ENCODE measurements around the gene NAGA. TPM values are rescaled to one million over a fixed set of nuclear protein-coding genes. Genes with fewer than 3 reads are reported as not detected.

NAGA gene
- 16.6 and 38.0 TPM in 2 replicates for total RNA-seq (2011; cell fraction: chromatin; rRNA removed; ENCODE audit: low replicate concordance)
- 44.2 and 46.5 TPM in 2 replicates for total RNA-seq (2011; cell fraction: nucleolus; rRNA removed)
- 39.2 and 40.2 TPM in 2 replicates for total RNA-seq (2011; cell fraction: nucleoplasm; rRNA removed)
- 19.5 and 20.6 TPM in 2 replicates for total RNA-seq (2014; rRNA removed)
- 9.9 and 11.5 TPM in 2 replicates for total RNA-seq (2014; rRNA removed; fragmentation: Illumina TruSeq; extraction: Trizol)
- 15.9 and 16.1 TPM in 2 replicates for total RNA-seq (2015; rRNA removed; fragmentation: Illumina TruSeq; extraction: Trizol)
- 20.0 and 20.4 TPM in 2 replicates for total RNA-seq (2021)
- polyA plus RNA-seq (2011; rRNA removed) = 18.1 and 19.7 TPM in 2 replicates
- polyA plus RNA-seq (2011; cell fraction: cytosol; rRNA removed) = 21.2 and 43.7 TPM in 2 replicates
- polyA plus RNA-seq (2011; cell fraction: nucleus; rRNA removed) = 13.4 and 19.5 TPM in 2 replicates
- polyA plus RNA-seq (2012) = 21.5 and 34.7 TPM in 2 replicates
- polyA plus RNA-seq (2014; fragmentation: Illumina TruSeq; extraction: Trizol) = 20.6 and 22.1 TPM in 2 replicates
- 1 to 10 TPM; 6.5 to 7.0 TPM for polyA plus RNA-seq (2014; fragmentation: Nextera tagmentation; extraction: Ambion mirVana)
- 17.4 and 18.7 TPM in 2 replicates for polyA plus RNA-seq (2014; rRNA removed)
- 12.0 and 18.6 TPM in 2 replicates for polyA minus RNA-seq (2011; rRNA and poly(A)+ RNA removed)
- polyA minus RNA-seq (2011; cell fraction: cytosol; rRNA and poly(A)+ RNA removed) = 12.7 and 15.5 TPM in 2 replicates
- polyA minus RNA-seq (2011; cell fraction: nucleus; rRNA and poly(A)+ RNA removed) = 9.1 and 9.3 TPM in 2 replicates
- percentile 57 among the genes with signal in this experiment for Bru-seq, nascent RNA
- BruChase-seq, experiment 1, labeled RNA remaining after a 2-hour chase = percentile 45 among the genes with signal in this experiment
- BruChase-seq, experiment 2, labeled RNA remaining after a 6-hour chase = percentile 49 among the genes with signal in this experiment
- long read RNA-seq, experiment 1, transcript NAGA-201 (9 exons, 3,694 nt) = major isoform, 26 of 78 reads
- long read RNA-seq, experiment 1, partial matches to known transcripts = 38 of 78 reads
- long read RNA-seq, experiment 1, other reads (novel, unspliced or antisense) = 12 of 78 reads
- long read RNA-seq, experiment 2, transcript NAGA-201 (9 exons, 3,694 nt) = major isoform, 19 of 36 reads
- long read RNA-seq, experiment 2, partial matches to known transcripts = 4 of 36 reads
- long read RNA-seq, experiment 2, other reads (novel, unspliced or antisense) = 11 of 36 reads
- long read RNA-seq, experiment 3, transcript NAGA-201 (9 exons, 3,694 nt) = major isoform, 11 of 22 reads
- long read RNA-seq, experiment 3, partial matches to known transcripts = 1 of 22 reads
- long read RNA-seq, experiment 3, other reads (novel, unspliced or antisense) = 6 of 22 reads

GRCh38 chr22:42070517-42071422 lies at the start of gene NAGA:
TSS of gene NAGA (minus strand) at chr22:42070812. CDS start at chr22:42070297, 515 bp downstream.
- in situ Hi-C loops (cut with MboI) = no loop called here
- ATAC-seq (peak; percentile 97), FAIRE-seq (peak; percentile 97), DNase-seq (ENCODE audit: extremely low read depth in 1 of 4, low spot score in 3 of 4) (peak; percentile 88 to 98 (median 91))
- Histone ChIP-seq H3K9ac (ENCODE audit: insufficient read depth in 1 of 2, low read depth in 2 of 2, low read length in 2 of 2) (peak within 1 kb of the TSS; percentile 81 to 94), H3K4me3 (peak within 1 kb of the TSS; percentile 54), H3K36me3 (ENCODE audit: control insufficient read depth, insufficient read depth, low read length) (peaks cover 23% of the 10 kb centered on the region; the same call in 1 of the 3 replicates), H3K4me2 (ENCODE audit: insufficient read depth, low read length) (peak within 1 kb of the TSS; percentile 97), H3K9me3 (replicated peaks; ENCODE audit: control insufficient read depth, insufficient read depth, low read depth, low read length) (no peaks in the 10 kb centered on the region), H3K9me1 (ENCODE audit: control insufficient read depth, insufficient read depth, low read length) (peaks cover 2% of the 10 kb centered on the region), H3K79me2 (ENCODE audit: control insufficient read depth, insufficient read depth, low read length) (peaks cover 21% of the 10 kb centered on the region), H4K20me1 (replicated peaks; ENCODE audit: control insufficient read depth, insufficient read depth, low read length) (no peaks in the 10 kb centered on the region), H3K4me1 (replicated peaks in 1 of 2; ENCODE audit: control insufficient read depth in 2 of 2, insufficient read depth in 2 of 2, low read length in 2 of 2) (peaks cover 19 to 42% of the 10 kb centered on the region in 2 experiments; a peak in 4 of 5 replicates), H2AFZ (ENCODE audit: low read depth, low read length) (peak within 1 kb of the TSS; percentile 91), H3K27me3 (ENCODE audit: control insufficient read depth in 2 of 2, insufficient read depth in 2 of 2, low read length in 2 of 2) (no peaks in the 10 kb centered on the region), H3K27ac (ENCODE audit: extremely low read depth, low read depth, low read length) (peak within 1 kb of the TSS; percentile 84)
- TSS peak; percentile 92 for BruUV-seq (replicated peaks)
- WGBS (ENCODE audit: insufficient coverage, low coverage, missing lambda C conversion rate) = 1% methylated on average over 43 of the region's 56 CpGs
- intact Hi-C loops (cut with micrococcal nuclease) = loop anchor here (10.0 kb wide), 1 partner anchor 106 kb away; the partner anchor contains the start of gene SEPTIN3
- POLR2A ChIA-PET = interaction anchor here (0.7 to 1.6 kb wide), 4 partner anchors 8 to 20 kb away, joined by 3 to 7 read pairs (median 5); partner anchors contain the start of genes NDUFA6 and SMDT1
- CTCF ChIA-PET (ENCODE audit: low intra/inter-chr PET ratio) = no interaction called here
- TF ChIP-seq POLR2H (tag; IDR thresholded peaks at IDR 0.05; ENCODE audit: low read depth) (peak; percentile 70), SAFB2 (IDR thresholded peaks at IDR 0.05; ENCODE audit: borderline replicate concordance, low read depth, low read length, severe bottlenecking) (no peak), ERF (CRISPR knock-in tag; IDR thresholded peaks at IDR 0.05) (peak; percentile 11; the same call in 1 of the 2 replicates), RBFOX2 (IDR thresholded peaks at IDR 0.05; ENCODE audit: low read depth, low read length) (peak; percentile 91), SMARCA4 (IDR thresholded peaks at IDR 0.05) (peak; percentile 35; the same call in 1 of the 2 replicates), POLR2B (IDR thresholded peaks at IDR 0.05; ENCODE audit: low read depth, partially characterized antibody) (peak; percentile 62), ZNF609 (CRISPR knock-in tag; IDR thresholded peaks at IDR 0.05; ENCODE audit: borderline replicate concordance) (0 out of 2 replicates have a peak, but pooled peaks have one; percentile 66), TFAP4 (CRISPR knock-in tag; IDR thresholded peaks at IDR 0.05; ENCODE audit: borderline replicate concordance) (peak; percentile 77)

Measured in K562 (cell line).